ENCODE data around the gene E2F4.

GRCh38 chr16:67235816-67236562 is 44.0 kb downstream of the E2F4 start:
- no peak for TF ChIP-seq CTCF (IDR thresholded peaks at IDR 0.05)
- TF ChIP-seq POLR2A (IDR thresholded peaks at IDR 0.05) = no peak
